Suprapubic skin (tissue), 4 donors: ENCODE measurements around the gene MRM2.

Experiments
- EP300 ChIP-seq: sonication (generic); formaldehyde crosslinking; IDR thresholded peaks from one replicate; pipeline ENCODE4 v1.6.1; 2017; ENCODE audit warnings: antibody characterized with exemption
- POLR2A ChIP-seq, 2 donors: fragments of 450-650 bp; IDR thresholded peaks; one replicate each; pipeline ENCODE4 v1.6.1; 2017; ENCODE audit warnings: antibody characterized with exemption in 2 of 2, mild to moderate bottlenecking in 2 of 2, moderate library complexity in 2 of 2
- POLR2AphosphoS5 ChIP-seq, 3 donors: sonication (generic); formaldehyde crosslinking; IDR thresholded peaks; one replicate each; pipeline ENCODE4 v1.6.1; 2017; ENCODE audit warnings: antibody characterized with exemption in 3 of 3
- TF ChIP-seq, protein P1 (sequence below), 2 donors: fragments of 200-600 bp in 1 of 2; fragments of 450-650 bp in 1 of 2; sonication (generic) in 1 of 2; IDR thresholded peaks; one replicate each; pipeline ENCODE4 v1.5.1; 2016 to 2019; ENCODE audit warnings: antibody characterized with exemption in 2 of 2, mild to moderate bottlenecking in 1 of 2, moderate library complexity in 1 of 2

DNA sequence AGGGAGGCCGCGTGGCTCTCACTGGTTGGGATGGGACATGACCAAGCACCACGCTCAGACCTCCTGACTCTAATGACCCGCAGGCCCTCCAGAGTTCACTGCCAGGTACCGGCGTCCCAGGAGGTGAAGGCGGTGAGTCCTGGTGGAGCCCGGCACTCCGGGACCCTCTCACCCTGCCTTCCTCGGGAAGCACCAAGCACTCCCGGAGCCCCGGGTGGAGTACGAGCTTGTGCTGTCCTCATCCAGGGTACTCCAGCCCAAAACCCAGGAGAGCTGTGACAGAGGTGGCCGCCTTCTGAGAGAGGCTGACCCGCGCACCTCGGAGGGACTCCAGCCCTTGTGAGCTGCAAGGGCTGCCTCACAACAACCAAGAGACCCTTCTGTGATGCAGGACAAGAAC is 18.7 kb downstream of the MRM2 start:
- TF ChIP-seq, protein P1, sequence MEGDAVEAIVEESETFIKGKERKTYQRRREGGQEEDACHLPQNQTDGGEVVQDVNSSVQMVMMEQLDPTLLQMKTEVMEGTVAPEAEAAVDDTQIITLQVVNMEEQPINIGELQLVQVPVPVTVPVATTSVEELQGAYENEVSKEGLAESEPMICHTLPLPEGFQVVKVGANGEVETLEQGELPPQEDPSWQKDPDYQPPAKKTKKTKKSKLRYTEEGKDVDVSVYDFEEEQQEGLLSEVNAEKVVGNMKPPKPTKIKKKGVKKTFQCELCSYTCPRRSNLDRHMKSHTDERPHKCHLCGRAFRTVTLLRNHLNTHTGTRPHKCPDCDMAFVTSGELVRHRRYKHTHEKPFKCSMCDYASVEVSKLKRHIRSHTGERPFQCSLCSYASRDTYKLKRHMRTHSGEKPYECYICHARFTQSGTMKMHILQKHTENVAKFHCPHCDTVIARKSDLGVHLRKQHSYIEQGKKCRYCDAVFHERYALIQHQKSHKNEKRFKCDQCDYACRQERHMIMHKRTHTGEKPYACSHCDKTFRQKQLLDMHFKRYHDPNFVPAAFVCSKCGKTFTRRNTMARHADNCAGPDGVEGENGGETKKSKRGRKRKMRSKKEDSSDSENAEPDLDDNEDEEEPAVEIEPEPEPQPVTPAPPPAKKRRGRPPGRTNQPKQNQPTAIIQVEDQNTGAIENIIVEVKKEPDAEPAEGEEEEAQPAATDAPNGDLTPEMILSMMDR (IDR thresholded peaks at IDR 0.05) = no peak
- no peak for TF ChIP-seq POLR2AphosphoS5 (IDR thresholded peaks at IDR 0.05)
- no peak for TF ChIP-seq EP300
- TF ChIP-seq POLR2A (IDR thresholded peaks at IDR 0.05) = no peak
